MM.1S (cell line): ENCODE data around the gene DNAJB6.

Experiments used
- DNase-seq: peaks from one replicate; pipeline ENCODE4 v3.0.0-alpha.2; 2015
- H2AFZ ChIP-seq: fragments of 300-600 bp; sonication (generic); 2 replicates; pipeline ENCODE4 v1.6.0; 2016; ENCODE audit warnings: antibody characterized with exemption, low read length
- H3F3A ChIP-seq: fragments of 300-600 bp; sonication (generic); 2 replicates; pipeline ENCODE4 v1.6.1; 2016; ENCODE audit warnings: mild to moderate bottlenecking, antibody characterized with exemption, low read length, moderate library complexity, mixed read lengths; ENCODE audit not compliant: insufficient read depth
- H3K27ac ChIP-seq: fragments of 300-600 bp; sonication (generic); 2 replicates; pipeline ENCODE4 v1.5.1; 2016; ENCODE audit warnings: mild to moderate bottlenecking, low read length
- H3K27me3 ChIP-seq: fragments of 300-600 bp; sonication (generic); replicated peaks from 2 replicates; pipeline ENCODE4 v1.6.0; 2016; ENCODE audit warnings: low read length; ENCODE audit not compliant: insufficient read depth
- H3K36me3 ChIP-seq: fragments of 300-600 bp; sonication (generic); replicated peaks from 2 replicates; pipeline ENCODE4 v1.6.1; 2016; ENCODE audit warnings: mild to moderate bottlenecking, low read length, mixed read lengths; ENCODE audit not compliant: insufficient read depth
- H3K4me1 ChIP-seq: fragments of 300-600 bp; sonication (generic); 2 replicates; pipeline ENCODE4 v1.6.1; 2016; ENCODE audit warnings: low read length, mixed read lengths
- H3K4me2 ChIP-seq: fragments of 300-600 bp; sonication (generic); 2 replicates; pipeline ENCODE4 v1.6.0; 2016; ENCODE audit warnings: low read depth, low read length
- H3K4me3 ChIP-seq: fragments of 300-600 bp; sonication (generic); 2 replicates; pipeline ENCODE4 v1.5.1; 2016; ENCODE audit warnings: low read length, mixed read lengths
- H3K79me2 ChIP-seq: fragments of 300-600 bp; sonication (generic); 2 replicates; pipeline ENCODE4 v1.6.1; 2016; ENCODE audit warnings: mixed run types, low read length, mixed read lengths
- H3K9ac ChIP-seq: fragments of 300-600 bp; sonication (generic); 2 replicates; pipeline ENCODE4 v1.6.1; 2016; ENCODE audit warnings: low read length, mixed read lengths
- H3K9me2 ChIP-seq: fragments of 300-600 bp; sonication (generic); replicated peaks from 2 replicates; pipeline ENCODE4 v1.6.1; 2016; ENCODE audit warnings: mild to moderate bottlenecking, low read length, mixed read lengths; ENCODE audit not compliant: insufficient read depth
- H3K9me3 ChIP-seq: fragments of 300-600 bp; sonication (generic); replicated peaks from 2 replicates; pipeline ENCODE4 v1.6.1; 2016; ENCODE audit warnings: mild to moderate bottlenecking, low read length, mixed read lengths; ENCODE audit not compliant: insufficient read depth
- H4K20me1 ChIP-seq: fragments of 300-600 bp; sonication (generic); 2 replicates; pipeline ENCODE4 v1.6.1; 2016; ENCODE audit warnings: mild to moderate bottlenecking, low read length, moderate library complexity, mixed read lengths; ENCODE audit not compliant: insufficient read depth
- CTCF ChIP-seq: fragments of 300-600 bp; sonication (generic); IDR thresholded peaks from 2 replicates; pipeline ENCODE4 v1.5.1; 2016; ENCODE audit warnings: antibody characterized with exemption, low read length, mixed read lengths
- EZH2 ChIP-seq: fragments of 300-600 bp; sonication (generic); optimal IDR thresholded peaks from 2 replicates; pipeline ENCODE3; 2017; ENCODE audit warnings: low read depth, mild to moderate bottlenecking, antibody characterized with exemption, low read length, mixed read lengths
- EZH2phosphoT487 ChIP-seq: fragments of 300-600 bp; sonication (generic); IDR thresholded peaks from 2 replicates; pipeline ENCODE4 v1.6.1; 2018; ENCODE audit warnings: antibody characterized with exemption, low read length

The DNAJB6 gene

DNA sequence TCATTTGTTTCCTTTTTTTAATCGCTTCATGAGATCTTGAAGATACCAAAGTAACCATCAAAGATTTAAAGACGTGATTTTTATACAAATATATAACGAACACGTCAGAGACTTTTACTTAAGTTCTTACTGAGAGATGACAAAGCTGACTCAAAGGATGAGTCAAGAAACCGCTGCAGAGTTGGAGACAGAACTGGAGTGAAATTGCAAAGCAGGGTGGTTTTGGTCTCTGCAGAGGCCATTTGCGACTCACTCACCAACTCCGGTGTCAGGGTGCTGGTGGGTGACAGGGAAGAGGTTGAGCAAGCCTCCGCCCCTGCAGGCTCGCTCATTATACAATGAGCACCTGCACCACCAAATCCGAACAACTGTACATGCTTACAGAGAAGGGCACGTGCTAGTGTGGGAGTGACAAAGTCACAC, 75.2 kb downstream of the DNAJB6 start:
- no peak overlapping the region for H3K9ac ChIP-seq
- H3K4me1 ChIP-seq: no peaks in the 10 kb centered on the region
- TF ChIP-seq EZH2 (no peak), CTCF (no peak), EZH2phosphoT487 (no peak)
- H3K79me2 ChIP-seq: no peaks in the 10 kb centered on the region
- H3K4me3 ChIP-seq: no peak overlapping the region
- no peak overlapping the region for H2AFZ ChIP-seq
- no peaks in the 10 kb centered on the region for H3K27me3 ChIP-seq
- DNase-seq: no peak
- no peaks in the 10 kb centered on the region for H3K9me2 ChIP-seq
- H3F3A ChIP-seq: no peaks in the 10 kb centered on the region
- no peaks in the 10 kb centered on the region for H3K9me3 ChIP-seq
- no peak overlapping the region for H3K4me2 ChIP-seq
- H3K36me3 ChIP-seq: no peaks in the 10 kb centered on the region
- H4K20me1 ChIP-seq: no peaks in the 10 kb centered on the region
- H3K27ac ChIP-seq: no peak overlapping the region

DNA sequence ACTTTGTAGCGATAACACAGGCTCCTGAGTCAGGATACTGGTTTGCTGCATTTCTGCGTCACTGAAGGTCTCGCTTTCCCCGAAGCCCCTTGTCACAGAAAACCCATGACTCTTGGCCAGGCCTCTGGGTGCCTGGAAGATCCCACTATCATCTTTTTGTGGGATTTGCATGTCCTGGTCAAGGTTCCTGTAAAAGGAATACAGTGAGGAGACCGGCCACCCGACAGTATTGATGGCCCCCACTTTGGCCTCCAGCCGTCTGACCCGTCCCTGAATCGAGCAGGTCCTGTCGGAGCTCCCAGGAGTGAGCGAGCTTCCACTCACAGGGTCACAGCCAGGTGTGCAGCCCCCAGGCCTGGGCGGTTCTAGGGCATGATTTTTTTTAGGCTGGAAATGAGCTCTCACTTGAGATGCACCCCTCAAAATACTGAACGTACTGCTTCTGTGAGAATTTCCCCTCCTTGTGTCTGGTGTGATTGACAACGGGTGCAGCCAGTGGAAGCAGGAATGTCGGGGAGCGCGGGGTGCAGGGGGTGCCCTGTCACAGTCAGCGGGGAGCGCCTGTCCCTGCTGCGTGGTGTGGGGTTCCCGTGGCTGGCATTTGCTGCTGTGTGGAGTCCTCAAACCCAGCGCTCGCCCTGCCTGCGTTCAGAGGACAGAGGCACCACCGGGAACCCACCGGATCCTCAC, 75.8 kb downstream of the DNAJB6 start:
- no peak for TF ChIP-seq EZH2phosphoT487
- no peak for TF ChIP-seq CTCF

GRCh38 chr7:157413881-157414701, 77.3 kb downstream of the DNAJB6 start:
- H3K4me1 ChIP-seq: no peaks in the 10 kb centered on the region
- TF ChIP-seq EZH2phosphoT487 (no peak), EZH2 (no peak), CTCF (no peak)

More for the DNA sequence above, 75.8 kb downstream of the DNAJB6 start:
- DNase-seq: no peak
- H3K4me1 ChIP-seq: no peaks in the 10 kb centered on the region
- H3F3A ChIP-seq: no peaks in the 10 kb centered on the region
- no peak overlapping the region for H3K9ac ChIP-seq
- no peaks in the 10 kb centered on the region for H3K9me3 ChIP-seq
- H2AFZ ChIP-seq: no peak overlapping the region
- H3K79me2 ChIP-seq: no peaks in the 10 kb centered on the region
- no peaks in the 10 kb centered on the region for H4K20me1 ChIP-seq
- no peak overlapping the region for H3K4me2 ChIP-seq
- no peaks in the 10 kb centered on the region for H3K27me3 ChIP-seq
- H3K4me3 ChIP-seq: no peak overlapping the region
- H3K9me2 ChIP-seq: no peaks in the 10 kb centered on the region
- no peak overlapping the region for H3K27ac ChIP-seq
- no peaks in the 10 kb centered on the region for H3K36me3 ChIP-seq

More at GRCh38 chr7:157413881-157414701, 77.3 kb downstream of the DNAJB6 start:
- H4K20me1 ChIP-seq: no peaks in the 10 kb centered on the region
- H3K27me3 ChIP-seq: no peaks in the 10 kb centered on the region
- H3K9me2 ChIP-seq: no peaks in the 10 kb centered on the region
- no peaks in the 10 kb centered on the region for H3K79me2 ChIP-seq
- no peaks in the 10 kb centered on the region for H3F3A ChIP-seq
- H3K9ac ChIP-seq: no peak overlapping the region
- DNase-seq: no peak
- H3K4me2 ChIP-seq: no peak overlapping the region
- H3K4me3 ChIP-seq: no peak overlapping the region
- H2AFZ ChIP-seq: no peak overlapping the region
- no peaks in the 10 kb centered on the region for H3K36me3 ChIP-seq
- no peaks in the 10 kb centered on the region for H3K9me3 ChIP-seq
- H3K27ac ChIP-seq: no peak overlapping the region
